Activated CD8-positive, alpha-beta memory T cell treated with anti-CD3 and anti-CD28 coated beads, Interleukin-2, amount 50 U/mL, for 4 hours (primary cell): Measurements from ENCODE around the gene PRR20C.
"Not testable (repeated sequence)": the region's sequence is repeated elsewhere in the genome, so short reads cannot be mapped to it uniquely, and the experiment has no call there.

Source experiments
- DNase-seq: peaks from one replicate; pipeline ENCODE4 v3.0.0-alpha.2; 2020

PRR20C gene

DNA sequence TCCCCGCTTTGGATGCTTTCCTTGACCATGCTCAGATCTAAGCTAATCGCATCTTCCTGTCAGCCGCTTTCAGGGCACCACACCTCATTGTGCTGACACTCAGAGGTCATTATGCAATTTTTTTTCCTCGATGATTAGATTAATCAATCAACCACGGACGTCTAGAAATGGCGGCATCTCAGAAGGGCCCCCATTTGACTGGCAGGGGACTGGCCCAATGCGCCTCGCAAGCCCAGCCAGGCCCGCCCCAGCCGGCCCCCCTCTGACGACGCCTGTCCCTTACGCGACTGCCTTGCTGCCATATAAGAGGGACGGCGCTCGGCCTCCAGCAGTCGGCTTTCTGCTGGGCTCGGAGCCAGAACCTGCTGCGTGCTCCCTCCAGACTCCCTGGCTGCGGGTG, at the start of gene PRR20C:
Gene PRR20C (plus strand): TSS at position 301 of the 400 bp plus-strand sequence. CDS start 387 bp downstream, outside the sequence.
- DNase-seq = not testable (repeated sequence)

DNA sequence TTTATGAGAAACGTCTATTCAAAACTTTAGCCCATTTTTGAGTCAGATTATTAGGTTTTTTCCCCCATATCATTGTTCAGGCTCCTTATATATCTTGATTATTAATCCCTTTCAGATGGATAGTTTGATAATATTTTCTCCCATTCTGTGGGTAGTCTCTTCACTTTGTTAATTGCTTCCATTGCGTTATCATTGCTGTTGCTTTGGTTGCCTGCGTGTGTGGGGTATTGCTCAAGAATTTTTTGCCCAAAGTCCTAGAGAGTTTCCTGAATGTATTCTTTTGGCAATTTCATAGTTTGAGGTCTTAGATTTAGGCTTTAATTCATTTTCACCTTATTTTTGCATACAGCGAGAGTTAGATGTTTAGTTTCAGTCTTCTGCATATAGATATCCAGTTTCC, 38.9 kb upstream of the PRR20C start:
- no peak for DNase-seq

DNA sequence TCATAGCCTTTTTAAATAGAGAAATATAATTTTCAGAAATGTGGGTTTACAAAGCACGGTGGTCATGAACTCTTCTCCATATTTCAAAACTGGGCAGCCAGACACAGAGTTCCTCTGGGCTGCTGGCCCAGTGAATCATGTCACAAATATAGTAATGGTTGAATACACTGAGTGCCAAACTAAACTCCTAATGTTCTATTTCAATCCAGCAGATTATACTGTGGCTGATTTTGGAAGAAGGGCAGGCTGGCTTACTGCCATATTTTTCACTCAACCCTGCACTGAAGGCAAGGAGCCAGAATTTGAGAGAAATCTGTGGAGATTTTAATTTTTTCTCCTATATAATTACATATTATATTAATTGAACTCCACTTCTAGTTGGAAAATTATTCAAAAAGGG, 30.2 kb upstream of the PRR20C start:
- DNase-seq = no peak

DNA sequence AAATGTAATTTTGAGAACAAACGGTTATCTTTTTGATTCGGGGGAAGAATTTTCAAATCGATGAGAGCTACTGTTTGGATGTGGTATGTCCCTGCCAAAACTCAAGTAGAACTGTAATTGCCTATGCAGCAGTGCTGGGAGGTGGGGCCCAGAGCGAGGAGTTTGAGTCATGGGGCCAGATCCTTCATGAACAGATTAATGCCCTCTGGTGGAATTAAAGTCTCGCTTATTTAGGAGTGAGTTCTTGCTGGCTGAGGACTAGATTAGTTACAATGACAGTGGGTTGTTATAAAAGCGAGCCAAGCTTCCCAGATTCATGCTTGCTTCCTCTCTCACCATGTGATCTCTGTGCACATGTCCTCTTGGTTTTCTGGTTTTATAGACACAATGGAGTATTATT, 25.0 kb upstream of the PRR20C start:
- DNase-seq = no peak

DNA sequence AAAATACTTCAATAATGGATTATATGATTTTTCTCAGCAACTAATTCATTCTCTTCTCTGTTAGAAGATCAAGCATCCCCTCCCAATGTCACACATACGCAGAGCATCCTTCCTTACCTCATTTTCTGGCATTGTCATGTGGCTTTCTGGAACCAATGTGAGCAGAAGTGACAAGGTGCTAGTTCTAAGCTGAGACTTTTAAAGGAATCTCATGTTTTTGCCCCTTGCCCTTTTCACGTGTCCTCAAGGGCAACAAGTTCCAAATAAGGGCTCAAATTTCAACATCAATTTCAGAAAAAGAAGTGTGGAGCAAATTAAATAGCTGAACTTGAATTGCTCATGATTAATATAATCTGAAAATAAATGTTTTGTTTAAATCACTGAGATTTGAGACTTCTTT, 17.8 kb upstream of the PRR20C start:
- DNase-seq = no peak

DNA sequence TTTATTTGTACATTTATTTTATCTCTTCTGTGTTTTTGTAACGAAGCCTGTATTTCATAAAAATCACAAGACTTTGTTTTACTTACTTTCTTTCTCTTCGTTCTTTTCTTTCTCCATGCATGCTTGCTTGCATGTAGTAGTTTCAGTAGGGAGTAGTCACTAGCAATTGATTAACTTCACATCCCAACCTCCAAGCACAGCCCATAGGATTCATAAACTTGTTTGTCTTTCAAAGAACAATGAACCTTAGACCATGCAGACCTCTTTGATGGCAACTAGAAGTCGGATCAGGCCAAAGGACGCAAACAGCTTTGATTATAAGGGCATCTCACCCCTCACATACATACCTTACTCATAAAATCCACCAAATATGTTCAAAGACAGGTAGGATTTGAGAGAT, 16.3 kb upstream of the PRR20C start:
- no peak for DNase-seq

DNA sequence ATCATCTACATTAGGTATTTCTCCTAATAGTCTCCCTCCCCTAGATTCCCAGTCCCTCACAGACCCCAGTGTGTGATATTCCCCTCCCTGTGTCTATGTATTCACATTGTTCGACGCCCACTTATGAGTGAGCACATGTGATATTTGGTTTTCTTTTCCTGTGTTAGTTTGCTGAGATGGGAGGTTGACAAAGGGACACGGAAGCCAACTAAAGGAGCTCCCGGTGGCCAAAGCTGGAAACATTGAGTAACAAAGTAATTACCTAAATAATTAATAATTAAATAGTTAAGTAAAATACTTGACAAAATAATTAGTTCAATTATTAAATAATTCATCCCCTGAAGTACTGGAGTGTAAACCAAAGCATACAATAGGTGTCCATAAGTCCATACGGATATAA, 14.9 kb upstream of the PRR20C start:
- no peak for DNase-seq

DNA sequence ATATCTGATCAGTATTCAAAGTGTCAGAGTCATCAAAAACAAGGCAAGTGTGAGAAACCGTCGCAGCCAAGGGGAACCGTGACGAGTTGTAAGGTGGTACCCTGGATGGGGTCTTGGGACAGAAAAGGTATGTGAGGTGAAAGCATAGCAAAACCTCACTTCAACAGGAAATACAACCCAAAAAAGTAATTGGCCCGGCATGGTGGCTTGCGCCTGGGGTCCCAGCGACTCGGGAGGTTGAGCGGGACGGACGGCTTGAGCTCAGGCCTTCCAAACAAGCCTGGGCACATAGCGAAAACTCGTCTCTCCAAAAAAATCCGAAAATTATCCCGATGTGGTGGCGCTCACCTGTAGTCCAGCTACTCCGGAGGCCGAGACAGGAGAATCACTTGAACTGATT, 14.1 kb upstream of the PRR20C start:
- not testable (repeated sequence) for DNase-seq

DNA sequence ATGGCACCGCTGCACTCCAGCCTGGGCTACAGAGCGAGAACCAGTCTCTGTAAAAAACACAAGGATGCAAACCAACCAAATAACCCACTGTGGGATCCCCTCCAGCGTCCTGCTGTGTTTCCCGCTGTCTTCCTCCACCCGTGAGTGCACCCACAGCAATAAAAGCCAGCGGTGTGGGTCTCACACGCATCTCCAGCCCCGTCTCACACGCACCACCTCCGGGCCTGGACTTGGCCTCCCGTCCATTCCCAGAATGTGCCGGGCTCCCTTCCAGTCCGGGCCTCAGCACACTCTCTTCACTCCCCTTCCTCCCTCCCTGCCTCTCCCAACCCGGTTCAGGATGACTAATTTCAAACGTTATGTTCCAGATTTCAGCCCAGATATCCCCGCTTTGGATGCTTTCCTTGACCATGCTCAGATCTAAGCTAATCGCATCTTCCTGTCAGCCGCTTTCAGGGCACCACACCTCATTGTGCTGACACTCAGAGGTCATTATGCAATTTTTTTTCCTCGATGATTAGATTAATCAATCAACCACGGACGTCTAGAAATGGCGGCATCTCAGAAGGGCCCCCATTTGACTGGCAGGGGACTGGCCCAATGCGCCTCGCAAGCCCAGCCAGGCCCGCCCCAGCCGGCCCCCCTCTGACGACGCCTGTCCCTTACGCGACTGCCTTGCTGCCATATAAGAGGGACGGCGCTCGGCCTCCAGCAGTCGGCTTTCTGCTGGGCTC, 13.5 kb upstream of the PRR20C start, which contains the start of gene PRR20A:
Gene PRR20A (plus strand): TSS at position 684 of the 734 bp plus-strand sequence. CDS start 387 bp downstream, outside the sequence.
- DNase-seq = not testable (repeated sequence)

DNA sequence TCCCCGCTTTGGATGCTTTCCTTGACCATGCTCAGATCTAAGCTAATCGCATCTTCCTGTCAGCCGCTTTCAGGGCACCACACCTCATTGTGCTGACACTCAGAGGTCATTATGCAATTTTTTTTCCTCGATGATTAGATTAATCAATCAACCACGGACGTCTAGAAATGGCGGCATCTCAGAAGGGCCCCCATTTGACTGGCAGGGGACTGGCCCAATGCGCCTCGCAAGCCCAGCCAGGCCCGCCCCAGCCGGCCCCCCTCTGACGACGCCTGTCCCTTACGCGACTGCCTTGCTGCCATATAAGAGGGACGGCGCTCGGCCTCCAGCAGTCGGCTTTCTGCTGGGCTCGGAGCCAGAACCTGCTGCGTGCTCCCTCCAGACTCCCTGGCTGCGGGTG, 6.7 kb upstream of the PRR20C start, which contains the start of gene PRR20B:
Gene PRR20B (plus strand): TSS at position 301 of the 400 bp plus-strand sequence. CDS start 387 bp downstream, outside the sequence.
- DNase-seq = not testable (repeated sequence)

DNA sequence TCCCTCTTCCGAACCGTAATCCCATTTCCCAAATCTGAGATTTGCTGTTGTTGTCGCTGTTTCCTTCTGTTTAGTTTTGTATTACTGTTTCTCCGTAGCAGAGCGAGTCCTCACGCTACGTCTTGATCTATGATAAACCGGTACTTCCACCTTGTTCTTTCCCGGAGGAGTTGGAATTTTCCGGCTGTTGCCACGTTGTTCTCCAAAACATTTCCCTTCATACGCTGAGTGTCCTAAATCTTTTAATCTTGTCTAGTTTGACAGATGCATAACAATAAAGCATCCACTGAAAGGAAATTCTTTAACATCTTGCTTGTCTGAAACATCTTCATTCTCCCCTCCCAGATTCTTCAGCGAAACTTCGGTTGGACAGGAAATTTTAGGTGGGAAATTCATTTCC, 5.8 kb upstream of the PRR20C start:
- DNase-seq = not testable (repeated sequence)

DNA sequence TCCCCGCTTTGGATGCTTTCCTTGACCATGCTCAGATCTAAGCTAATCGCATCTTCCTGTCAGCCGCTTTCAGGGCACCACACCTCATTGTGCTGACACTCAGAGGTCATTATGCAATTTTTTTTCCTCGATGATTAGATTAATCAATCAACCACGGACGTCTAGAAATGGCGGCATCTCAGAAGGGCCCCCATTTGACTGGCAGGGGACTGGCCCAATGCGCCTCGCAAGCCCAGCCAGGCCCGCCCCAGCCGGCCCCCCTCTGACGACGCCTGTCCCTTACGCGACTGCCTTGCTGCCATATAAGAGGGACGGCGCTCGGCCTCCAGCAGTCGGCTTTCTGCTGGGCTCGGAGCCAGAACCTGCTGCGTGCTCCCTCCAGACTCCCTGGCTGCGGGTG, 6.5 kb downstream of the PRR20C start, which contains the start of gene PRR20D:
Gene PRR20D (plus strand): TSS at position 301 of the 400 bp plus-strand sequence. CDS start 387 bp downstream, outside the sequence.
- not testable (repeated sequence) for DNase-seq

DNA sequence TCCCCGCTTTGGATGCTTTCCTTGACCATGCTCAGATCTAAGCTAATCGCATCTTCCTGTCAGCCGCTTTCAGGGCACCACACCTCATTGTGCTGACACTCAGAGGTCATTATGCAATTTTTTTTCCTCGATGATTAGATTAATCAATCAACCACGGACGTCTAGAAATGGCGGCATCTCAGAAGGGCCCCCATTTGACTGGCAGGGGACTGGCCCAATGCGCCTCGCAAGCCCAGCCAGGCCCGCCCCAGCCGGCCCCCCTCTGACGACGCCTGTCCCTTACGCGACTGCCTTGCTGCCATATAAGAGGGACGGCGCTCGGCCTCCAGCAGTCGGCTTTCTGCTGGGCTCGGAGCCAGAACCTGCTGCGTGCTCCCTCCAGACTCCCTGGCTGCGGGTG, 13.0 kb downstream of the PRR20C start, which contains the start of gene PRR20E:
Gene PRR20E (plus strand): TSS at position 301 of the 400 bp plus-strand sequence. CDS start 387 bp downstream, outside the sequence.
- DNase-seq = not testable (repeated sequence)

DNA sequence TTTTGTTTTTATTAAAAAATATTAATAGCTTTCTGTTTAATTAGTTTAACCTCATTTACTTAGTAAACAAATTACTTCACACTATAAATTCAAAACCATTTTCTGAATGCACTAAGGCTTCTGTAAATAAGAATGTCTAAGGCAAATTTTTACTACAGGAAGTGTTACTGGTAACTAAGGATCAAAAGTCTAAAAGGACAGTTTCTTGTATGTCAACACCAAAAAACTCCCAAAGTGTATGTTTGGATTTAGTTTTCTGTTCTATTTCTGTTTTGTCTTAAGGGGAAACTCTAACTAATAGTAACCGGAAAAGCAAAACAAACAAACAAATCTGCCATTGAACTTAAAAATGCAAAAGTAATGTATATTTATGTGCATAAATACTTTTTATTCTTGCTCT, 37.8 kb downstream of the PRR20C start:
- no peak for DNase-seq
